SK-N-SH (cell line): Measurements from ENCODE around the gene SORBS1.

Source experiments
- EZH2phosphoT487 ChIP-seq: fragments of 200-600 bp; sonication (generic); IDR thresholded peaks from 2 replicates; pipeline ENCODE4 v1.6.1; 2017; ENCODE audit warnings: low read depth, mixed run types, mild to moderate bottlenecking, antibody characterized with exemption, moderate library complexity, borderline replicate concordance
- TF ChIP-seq, protein P1 (sequence below): fragments of 200-600 bp; sonication (generic); IDR thresholded peaks from 2 replicates; pipeline ENCODE4 v1.6.1; 2017; ENCODE audit warnings: antibody characterized with exemption, mild to moderate bottlenecking, moderate library complexity

DNA sequence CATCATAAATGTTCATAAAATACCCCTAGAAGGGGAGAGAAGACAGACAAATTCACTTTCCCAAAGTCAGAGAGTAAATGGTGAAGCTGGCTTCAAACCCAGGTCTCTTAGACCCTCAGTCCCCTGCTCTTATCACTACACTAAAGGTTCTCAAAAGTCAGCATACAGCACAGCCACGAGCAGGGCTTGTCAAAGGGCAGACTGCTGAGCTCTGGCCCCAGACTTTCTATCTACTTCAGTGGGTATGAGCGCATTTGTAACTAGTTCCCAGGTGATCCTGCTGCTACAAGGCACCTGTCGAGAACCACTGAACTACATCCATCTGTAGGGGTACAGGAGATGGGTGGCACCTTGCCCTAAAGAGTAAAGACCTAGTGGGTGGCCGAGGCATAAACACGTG, 91.5 kb downstream of the SORBS1 start:
- TF ChIP-seq EZH2phosphoT487, result no peak
- TF ChIP-seq, protein P1, sequence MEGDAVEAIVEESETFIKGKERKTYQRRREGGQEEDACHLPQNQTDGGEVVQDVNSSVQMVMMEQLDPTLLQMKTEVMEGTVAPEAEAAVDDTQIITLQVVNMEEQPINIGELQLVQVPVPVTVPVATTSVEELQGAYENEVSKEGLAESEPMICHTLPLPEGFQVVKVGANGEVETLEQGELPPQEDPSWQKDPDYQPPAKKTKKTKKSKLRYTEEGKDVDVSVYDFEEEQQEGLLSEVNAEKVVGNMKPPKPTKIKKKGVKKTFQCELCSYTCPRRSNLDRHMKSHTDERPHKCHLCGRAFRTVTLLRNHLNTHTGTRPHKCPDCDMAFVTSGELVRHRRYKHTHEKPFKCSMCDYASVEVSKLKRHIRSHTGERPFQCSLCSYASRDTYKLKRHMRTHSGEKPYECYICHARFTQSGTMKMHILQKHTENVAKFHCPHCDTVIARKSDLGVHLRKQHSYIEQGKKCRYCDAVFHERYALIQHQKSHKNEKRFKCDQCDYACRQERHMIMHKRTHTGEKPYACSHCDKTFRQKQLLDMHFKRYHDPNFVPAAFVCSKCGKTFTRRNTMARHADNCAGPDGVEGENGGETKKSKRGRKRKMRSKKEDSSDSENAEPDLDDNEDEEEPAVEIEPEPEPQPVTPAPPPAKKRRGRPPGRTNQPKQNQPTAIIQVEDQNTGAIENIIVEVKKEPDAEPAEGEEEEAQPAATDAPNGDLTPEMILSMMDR, result no peak
